Suprapubic skin (tissue), 4 donors: ENCODE results near the gene ENPP3. TPM values are rescaled to one million over a fixed set of nuclear protein-coding genes. Genes with fewer than 3 reads are reported as not detected.

Experiments
- DNase-seq, 2 donors: peaks; one replicate each; pipeline ENCODE4 v3.0.0-alpha.2; 2019; ENCODE audit warnings: low spot score in 2 of 2
- H3K27ac ChIP-seq: fragments of 200-600 bp; sonication (generic); one replicate; pipeline ENCODE4 v1.5.1; 2019
- H3K27me3 ChIP-seq: fragments of 200-600 bp; sonication (generic); one replicate; pipeline ENCODE4 v1.5.1; 2019
- H3K36me3 ChIP-seq: fragments of 200-600 bp; sonication (generic); one replicate; pipeline ENCODE4 v1.5.1; 2019
- H3K4me1 ChIP-seq: fragments of 200-600 bp; sonication (generic); one replicate; pipeline ENCODE4 v1.5.1; 2019
- H3K4me3 ChIP-seq: fragments of 200-600 bp; sonication (generic); one replicate; pipeline ENCODE4 v1.5.1; 2019; ENCODE audit warnings: mild to moderate bottlenecking
- H3K9me3 ChIP-seq: fragments of 200-600 bp; sonication (generic); one replicate; pipeline ENCODE4 v1.5.1; 2019
- CTCF ChIP-seq, 2 donors: fragments of 200-600 bp in 1 of 2; fragments of 450-650 bp in 1 of 2; sonication (generic) in 1 of 2; IDR thresholded peaks; one replicate each; pipeline ENCODE4 v1.5.1; 2016 to 2019; ENCODE audit warnings: antibody characterized with exemption in 2 of 2, mild to moderate bottlenecking in 1 of 2, moderate library complexity in 1 of 2
- EP300 ChIP-seq: sonication (generic); formaldehyde crosslinking; IDR thresholded peaks from one replicate; pipeline ENCODE4 v1.6.1; 2017; ENCODE audit warnings: antibody characterized with exemption
- POLR2A ChIP-seq, 2 donors: fragments of 450-650 bp; IDR thresholded peaks; one replicate each; pipeline ENCODE4 v1.6.1; 2017; ENCODE audit warnings: antibody characterized with exemption in 2 of 2, mild to moderate bottlenecking in 2 of 2, moderate library complexity in 2 of 2
- POLR2AphosphoS5 ChIP-seq, 3 donors: sonication (generic); formaldehyde crosslinking; IDR thresholded peaks; one replicate each; pipeline ENCODE4 v1.6.1; 2017; ENCODE audit warnings: antibody characterized with exemption in 3 of 3
- WGBS: methylation state at CpG from one replicate; pipeline ENCODE4 v1.1.5; 2018; 5-methylcytosine and 5-hydroxymethylcytosine counted together
- total RNA-seq, 4 donors: library from RNA; depleted of rRNA; stranded (reverse); fragments of >200 nt; gene quantifications; one replicate each; pipeline ENCODE4 v1.1.0, GENCODE V29; 2016

The ENPP3 gene
- total RNA-seq, 4 donors from 2014 or later: 0.15 to 3.1 (median 0.68) TPM

GRCh38 chr6:131643855-131644460, 6.9 kb downstream of the ENPP3 start:
- Histone ChIP-seq H3K4me3 (no peak overlapping the region), H3K27me3 (no peaks in the 10 kb centered on the region), H3K4me1 (peaks cover 9% of the 10 kb centered on the region), H3K27ac (no peak overlapping the region), H3K36me3 (no peaks in the 10 kb centered on the region), H3K9me3 (no peaks in the 10 kb centered on the region)
- WGBS: 81% methylated on average over 2 of the region's 2 CpGs
- no peak for DNase-seq
- no peak for TF ChIP-seq POLR2AphosphoS5 (IDR thresholded peaks at IDR 0.05)
- TF ChIP-seq POLR2A (IDR thresholded peaks at IDR 0.05): no peak
- no peak for TF ChIP-seq EP300
- no peak for TF ChIP-seq CTCF (IDR thresholded peaks at IDR 0.05)

GRCh38 chr6:131644921-131645320, 7.8 kb downstream of the ENPP3 start:
- Histone ChIP-seq H3K27me3 (no peaks in the 10 kb centered on the region), H3K27ac (no peak overlapping the region), H3K36me3 (no peaks in the 10 kb centered on the region), H3K9me3 (no peaks in the 10 kb centered on the region), H3K4me1 (peaks cover 9% of the 10 kb centered on the region), H3K4me3 (no peak overlapping the region)
- DNase-seq: no peak
- TF ChIP-seq POLR2AphosphoS5 (IDR thresholded peaks at IDR 0.05) (no peak), CTCF (IDR thresholded peaks at IDR 0.05) (no peak), POLR2A (IDR thresholded peaks at IDR 0.05) (no peak), EP300 (no peak)
- 91% methylated on average over 1 of the region's 1 CpG for WGBS

GRCh38 chr6:131645846-131646245, 8.7 kb downstream of the ENPP3 start:
- Histone ChIP-seq H3K27me3 (no peaks in the 10 kb centered on the region), H3K36me3 (no peaks in the 10 kb centered on the region), H3K27ac (no peak overlapping the region), H3K4me1 (peaks cover 9% of the 10 kb centered on the region), H3K4me3 (no peak overlapping the region), H3K9me3 (no peaks in the 10 kb centered on the region)
- DNase-seq: no peak
- 92% methylated on average over 2 of the region's 2 CpGs for WGBS
- TF ChIP-seq POLR2AphosphoS5 (IDR thresholded peaks at IDR 0.05) (no peak), POLR2A (IDR thresholded peaks at IDR 0.05) (no peak), CTCF (IDR thresholded peaks at IDR 0.05) (no peak), EP300 (no peak)

GRCh38 chr6:131646249-131646670, 9.2 kb downstream of the ENPP3 start:
- no peak for TF ChIP-seq EP300
- no peak for TF ChIP-seq POLR2AphosphoS5 (IDR thresholded peaks at IDR 0.05)
- no peak for TF ChIP-seq POLR2A (IDR thresholded peaks at IDR 0.05)
- TF ChIP-seq CTCF (IDR thresholded peaks at IDR 0.05): no peak
- Histone ChIP-seq H3K9me3 (no peaks in the 10 kb centered on the region), H3K27ac (no peak overlapping the region), H3K4me1 (peaks cover 9% of the 10 kb centered on the region), H3K4me3 (no peak overlapping the region), H3K27me3 (no peaks in the 10 kb centered on the region), H3K36me3 (no peaks in the 10 kb centered on the region)
- DNase-seq: no peak

- Histone ChIP-seq H3K4me1 (no peaks in the 10 kb centered on the region), H3K27me3 (no peaks in the 10 kb centered on the region), H3K36me3 (no peaks in the 10 kb centered on the region), H3K9me3 (no peaks in the 10 kb centered on the region), H3K4me3 (no peak overlapping the region), H3K27ac (no peak overlapping the region)
- no peak for DNase-seq
- TF ChIP-seq POLR2A (IDR thresholded peaks at IDR 0.05) (no peak), CTCF (IDR thresholded peaks at IDR 0.05) (no peak), POLR2AphosphoS5 (IDR thresholded peaks at IDR 0.05) (no peak), EP300 (no peak)
Observed at GRCh38 chr6:131651782-131652181, 14.7 kb downstream of the ENPP3 start.
